ENCODE measurements around the gene ZC3H8. TPM values are rescaled to one million over a fixed set of nuclear protein-coding genes. Genes with fewer than 3 reads are reported as not detected.
"Not testable (repeated sequence)": the region's sequence is repeated elsewhere in the genome, so short reads cannot be mapped to it uniquely, and the experiment has no call there.

ZC3H8 gene
- total RNA-seq, 1 experiment from 2014 or later = 14.3 TPM

- DNase-seq (ENCODE audit: low read depth) = no peak
These were observed 5.4 kb upstream of the ZC3H8 start for GRCh38 chr2:112260295-112260625.

GRCh38 chr2:112259509-112260294, 4.9 kb upstream of the ZC3H8 start:
- peak; percentile 66 for DNase-seq (ENCODE audit: low read depth)

GRCh38 chr2:112257575-112257974, 2.7 kb upstream of the ZC3H8 start:
- DNase-seq (ENCODE audit: low read depth) = peak; percentile 68

- no peak for DNase-seq (ENCODE audit: low read depth)
These were observed 1.8 kb upstream of the ZC3H8 start for GRCh38 chr2:112256654-112257053.

GRCh38 chr2:112255875-112256274, 1.0 kb upstream of the ZC3H8 start:
- no peak for DNase-seq (ENCODE audit: low read depth)

- DNase-seq (ENCODE audit: low read depth) = no peak
These were observed 1.5 kb downstream of the ZC3H8 start for GRCh38 chr2:112253261-112253815.

- no peak for DNase-seq (ENCODE audit: low read depth)
These were observed 3.6 kb downstream of the ZC3H8 start for GRCh38 chr2:112251271-112251670.

GRCh38 chr2:112244854-112245253, 10.0 kb downstream of the ZC3H8 start:
- no peak for DNase-seq (ENCODE audit: low read depth)

- DNase-seq (ENCODE audit: low read depth) = no peak
These were observed 11.6 kb downstream of the ZC3H8 start for GRCh38 chr2:112243233-112243632.

GRCh38 chr2:112242384-112242783, 12.5 kb downstream of the ZC3H8 start:
- no peak for DNase-seq (ENCODE audit: low read depth)

- DNase-seq (ENCODE audit: low read depth) = no peak
These were observed 15.0 kb downstream of the ZC3H8 start for GRCh38 chr2:112239862-112240261.

GRCh38 chr2:112230371-112230770, 24.5 kb downstream of the ZC3H8 start:
- no peak for DNase-seq (ENCODE audit: low read depth)

- peak; percentile 26 for DNase-seq (ENCODE audit: low read depth)
These were observed 25.5 kb downstream of the ZC3H8 start for GRCh38 chr2:112229348-112229747.

- no peak for DNase-seq (ENCODE audit: low read depth)
These were observed 34.0 kb downstream of the ZC3H8 start for GRCh38 chr2:112220831-112221230.

GRCh38 chr2:112220186-112220585, 34.7 kb downstream of the ZC3H8 start:
- DNase-seq (ENCODE audit: low read depth) = no peak

GRCh38 chr2:112217854-112218253, 37.0 kb downstream of the ZC3H8 start:
- no peak for DNase-seq (ENCODE audit: low read depth)

- peak; percentile 21 for DNase-seq (ENCODE audit: low read depth)
These were observed 38.7 kb downstream of the ZC3H8 start for GRCh38 chr2:112216167-112216566.

- DNase-seq (ENCODE audit: low read depth) = not testable (repeated sequence)
These were observed 46.9 kb downstream of the ZC3H8 start for GRCh38 chr2:112207905-112208304.

GRCh38 chr2:112204411-112204810, 50.4 kb downstream of the ZC3H8 start:
- DNase-seq (ENCODE audit: low read depth) = no peak

GRCh38 chr2:112201696-112202430, 53.0 kb downstream of the ZC3H8 start:
- no peak for DNase-seq (ENCODE audit: low read depth)

- DNase-seq (ENCODE audit: low read depth) = no peak
These were observed 55.7 kb downstream of the ZC3H8 start for GRCh38 chr2:112199188-112199587.

- no peak for DNase-seq (ENCODE audit: low read depth)
These were observed 56.1 kb downstream of the ZC3H8 start for GRCh38 chr2:112198780-112199179.

- DNase-seq (ENCODE audit: low read depth) = no peak
These were observed 57.0 kb downstream of the ZC3H8 start for GRCh38 chr2:112197868-112198267.
